OCI-LY1 (cell line): Measurements from ENCODE around the gene EDEM3.

ENCODE experiments used
- H2AFZ ChIP-seq: fragments of 200-600 bp; sonication (generic), shearing (Covaris generic); 2 replicates; pipeline ENCODE4 v1.6.0; 2014; ENCODE audit warnings: antibody characterized with exemption, mild to moderate bottlenecking, low read length
- H3F3A ChIP-seq: fragments of 200-600 bp; sonication (generic), shearing (Covaris generic); 2 replicates; pipeline ENCODE4 v1.6.0; 2014; ENCODE audit warnings: mild to moderate bottlenecking, antibody characterized with exemption, low read length, moderate library complexity; ENCODE audit not compliant: insufficient read depth
- H3K27ac ChIP-seq: fragments of 200-600 bp; sonication (generic); 2 replicates; pipeline ENCODE4 v1.5.1; 2014; ENCODE audit warnings: low read length, mixed run types, mild to moderate bottlenecking, low read depth; ENCODE audit not compliant: poor library complexity, severe bottlenecking
- H3K27me3 ChIP-seq: fragments of 200-600 bp; sonication (generic); 2 replicates; pipeline ENCODE4 v1.6.0; 2014; ENCODE audit warnings: antibody characterized with exemption, mild to moderate bottlenecking, low read length, moderate library complexity; ENCODE audit not compliant: insufficient read depth
- H3K36me3 ChIP-seq: fragments of 200-600 bp; sonication (generic); 2 replicates; pipeline ENCODE4 v1.6.1; 2014; ENCODE audit warnings: mild to moderate bottlenecking, antibody characterized with exemption, low read length, moderate library complexity, mixed read lengths; ENCODE audit not compliant: insufficient read depth
- H3K4me1 ChIP-seq: fragments of 200-600 bp; sonication (generic); 2 replicates; pipeline ENCODE4 v1.5.1; 2014; ENCODE audit warnings: mild to moderate bottlenecking, low read length, moderate library complexity; ENCODE audit not compliant: insufficient read depth, severe bottlenecking
- H3K4me2 ChIP-seq: fragments of 200-600 bp; sonication (generic), shearing (Covaris generic); 2 replicates; pipeline ENCODE4 v1.6.1; 2014; ENCODE audit warnings: low read length
- H3K4me3 ChIP-seq: fragments of 200-600 bp; sonication (generic); 2 replicates; pipeline ENCODE4 v1.5.1; 2014; ENCODE audit warnings: low read length, low read depth, mild to moderate bottlenecking, mixed read lengths; ENCODE audit not compliant: poor library complexity, severe bottlenecking
- H3K79me2 ChIP-seq: fragments of 200-600 bp; shearing (Covaris generic); 2 replicates; pipeline ENCODE4 v1.6.1; 2016; ENCODE audit warnings: mixed run types, low read length, mixed read lengths; ENCODE audit not compliant: insufficient read depth
- H3K9ac ChIP-seq: fragments of 200-600 bp; sonication (generic), shearing (Covaris generic); 2 replicates; pipeline ENCODE4 v1.6.1; 2014; ENCODE audit warnings: mild to moderate bottlenecking, low read length, mixed read lengths
- H3K9me2 ChIP-seq: fragments of 200-600 bp; sonication (generic), shearing (Covaris generic); 2 replicates; pipeline ENCODE4 v1.6.1; 2014; ENCODE audit warnings: low read depth, mild to moderate bottlenecking, low read length, mixed read lengths
- H3K9me3 ChIP-seq: fragments of 200-600 bp; shearing (Covaris generic); 2 replicates; pipeline ENCODE4 v1.6.1; 2014; ENCODE audit warnings: low read length, mixed read lengths
- H4K20me1 ChIP-seq: fragments of 200-600 bp; sonication (generic), shearing (Covaris generic); 2 replicates; pipeline ENCODE4 v1.6.0; 2016; ENCODE audit warnings: mild to moderate bottlenecking, low read length; ENCODE audit not compliant: insufficient read depth
- EZH2 ChIP-seq: fragments of 200-600 bp; sonication (generic), shearing (Covaris generic); IDR thresholded peaks from 2 replicates; pipeline ENCODE4 v1.8.0; 2017; ENCODE audit warnings: borderline replicate concordance, mixed run types, mild to moderate bottlenecking, antibody characterized with exemption, low read length, moderate library complexity, mixed read lengths
- TF ChIP-seq, protein P1 (sequence below): fragments of 200-600 bp; sonication (generic), shearing (Covaris generic); IDR thresholded peaks from 2 replicates; pipeline ENCODE4 v1.5.1; 2017; ENCODE audit warnings: mild to moderate bottlenecking, antibody characterized with exemption, low read length, moderate library complexity, mixed read lengths

The EDEM3 gene

DNA sequence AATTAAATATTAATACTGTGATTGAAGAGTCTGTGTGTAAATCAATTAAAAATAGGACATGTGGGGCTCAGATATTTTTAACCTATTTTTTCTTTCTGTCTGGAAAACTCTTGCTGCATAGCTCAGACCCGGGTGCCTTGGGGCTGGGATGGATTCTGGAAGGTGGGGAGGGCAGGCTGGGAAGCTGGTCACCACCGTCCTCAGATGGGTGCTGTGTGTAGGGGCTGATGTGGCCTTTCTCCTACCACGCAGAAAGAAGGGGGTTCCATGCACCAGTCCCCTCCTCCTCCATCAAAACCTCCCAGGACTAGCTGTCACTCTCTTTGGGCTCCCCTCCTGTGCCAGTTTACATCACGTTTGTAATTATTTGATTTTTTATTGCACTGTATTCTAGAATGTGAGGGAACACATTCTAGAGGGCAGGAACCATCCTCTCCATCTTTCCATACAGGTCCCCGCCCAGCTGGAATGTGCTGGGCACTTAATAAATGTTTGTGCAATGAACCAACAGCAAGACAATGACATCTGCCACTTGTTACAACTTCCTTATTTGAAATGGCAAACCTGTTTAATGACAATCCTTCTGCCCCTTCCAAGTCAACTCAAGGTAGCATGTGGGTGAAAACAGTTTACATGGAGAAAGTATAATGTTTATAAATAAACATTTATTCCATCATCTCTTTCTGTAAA is 104.3 kb downstream of the EDEM3 start:
- H3K9me3 ChIP-seq, result no peaks in the 10 kb centered on the region
- H3K27me3 ChIP-seq, result peaks cover 4% of the 10 kb centered on the region; the same call in 1 of the 2 replicates
- no peaks in the 10 kb centered on the region for H3F3A ChIP-seq
- H3K9me2 ChIP-seq, result no peaks in the 10 kb centered on the region
- H3K9ac ChIP-seq, result no peak overlapping the region
- no peak overlapping the region for H3K27ac ChIP-seq
- H3K4me3 ChIP-seq, result no peak overlapping the region
- H4K20me1 ChIP-seq, result no peaks in the 10 kb centered on the region
- no peaks in the 10 kb centered on the region for H3K4me1 ChIP-seq
- no peaks in the 10 kb centered on the region for H3K79me2 ChIP-seq
- H3K36me3 ChIP-seq, result no peaks in the 10 kb centered on the region
- H2AFZ ChIP-seq, result no peak overlapping the region
- H3K4me2 ChIP-seq, result no peak overlapping the region
- no peak for TF ChIP-seq EZH2
- TF ChIP-seq, protein P1, sequence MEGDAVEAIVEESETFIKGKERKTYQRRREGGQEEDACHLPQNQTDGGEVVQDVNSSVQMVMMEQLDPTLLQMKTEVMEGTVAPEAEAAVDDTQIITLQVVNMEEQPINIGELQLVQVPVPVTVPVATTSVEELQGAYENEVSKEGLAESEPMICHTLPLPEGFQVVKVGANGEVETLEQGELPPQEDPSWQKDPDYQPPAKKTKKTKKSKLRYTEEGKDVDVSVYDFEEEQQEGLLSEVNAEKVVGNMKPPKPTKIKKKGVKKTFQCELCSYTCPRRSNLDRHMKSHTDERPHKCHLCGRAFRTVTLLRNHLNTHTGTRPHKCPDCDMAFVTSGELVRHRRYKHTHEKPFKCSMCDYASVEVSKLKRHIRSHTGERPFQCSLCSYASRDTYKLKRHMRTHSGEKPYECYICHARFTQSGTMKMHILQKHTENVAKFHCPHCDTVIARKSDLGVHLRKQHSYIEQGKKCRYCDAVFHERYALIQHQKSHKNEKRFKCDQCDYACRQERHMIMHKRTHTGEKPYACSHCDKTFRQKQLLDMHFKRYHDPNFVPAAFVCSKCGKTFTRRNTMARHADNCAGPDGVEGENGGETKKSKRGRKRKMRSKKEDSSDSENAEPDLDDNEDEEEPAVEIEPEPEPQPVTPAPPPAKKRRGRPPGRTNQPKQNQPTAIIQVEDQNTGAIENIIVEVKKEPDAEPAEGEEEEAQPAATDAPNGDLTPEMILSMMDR, result no peak

DNA sequence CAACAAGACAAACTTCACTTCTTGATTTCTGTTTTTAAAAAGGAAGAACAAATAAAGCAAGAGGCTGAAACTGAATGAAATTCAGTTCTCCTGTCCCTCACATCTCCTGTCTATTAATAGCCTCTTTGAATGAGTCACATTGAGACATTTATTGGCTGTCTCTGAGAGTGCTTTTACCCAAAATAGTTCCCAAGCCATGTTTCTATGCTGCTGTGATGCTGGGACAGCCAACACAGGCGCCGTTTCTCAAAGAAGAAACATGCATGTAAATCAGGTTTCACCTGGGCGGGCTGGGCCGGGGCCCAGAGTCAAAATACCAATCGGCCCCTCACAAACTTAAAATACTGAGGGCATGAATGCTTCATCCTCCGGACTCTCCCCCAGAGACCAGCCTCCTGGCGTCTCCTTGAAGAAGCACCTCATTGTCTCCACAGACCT is 105.2 kb downstream of the EDEM3 start:
- H3K27ac ChIP-seq, result no peak overlapping the region
- no peaks in the 10 kb centered on the region for H3K4me1 ChIP-seq
- H3F3A ChIP-seq, result no peaks in the 10 kb centered on the region
- no peaks in the 10 kb centered on the region for H3K9me3 ChIP-seq
- H3K27me3 ChIP-seq, result peaks cover 4% of the 10 kb centered on the region; the same call in 1 of the 2 replicates
- H3K36me3 ChIP-seq, result no peaks in the 10 kb centered on the region
- H2AFZ ChIP-seq, result no peak overlapping the region
- H3K9ac ChIP-seq, result no peak overlapping the region
- H3K9me2 ChIP-seq, result no peaks in the 10 kb centered on the region
- H4K20me1 ChIP-seq, result no peaks in the 10 kb centered on the region
- H3K4me3 ChIP-seq, result no peak overlapping the region
- no peaks in the 10 kb centered on the region for H3K79me2 ChIP-seq
- H3K4me2 ChIP-seq, result no peak overlapping the region
- no peak for TF ChIP-seq EZH2
- TF ChIP-seq, protein P1, result no peak

DNA sequence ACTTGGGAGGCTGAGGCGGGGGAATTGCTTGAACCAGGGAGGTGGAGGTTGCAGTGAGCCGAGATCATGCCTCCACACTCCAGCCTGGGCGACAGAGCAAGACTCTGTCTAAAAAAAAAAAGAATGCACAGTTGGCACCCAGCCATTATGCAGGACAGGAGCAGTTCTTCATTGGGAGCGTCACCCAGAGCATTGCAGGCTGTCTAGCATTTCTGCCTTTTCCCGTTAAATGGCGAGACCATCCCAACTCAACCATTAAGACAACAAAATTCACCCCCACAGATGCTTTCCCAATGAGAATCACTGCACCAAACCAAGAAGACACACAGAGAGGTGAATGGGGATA is 105.8 kb downstream of the EDEM3 start:
- no peaks in the 10 kb centered on the region for H4K20me1 ChIP-seq
- no peak overlapping the region for H2AFZ ChIP-seq
- no peaks in the 10 kb centered on the region for H3F3A ChIP-seq
- no peak overlapping the region for H3K4me3 ChIP-seq
- H3K27ac ChIP-seq, result no peak overlapping the region
- no peaks in the 10 kb centered on the region for H3K36me3 ChIP-seq
- no peaks in the 10 kb centered on the region for H3K4me1 ChIP-seq
- no peaks in the 10 kb centered on the region for H3K79me2 ChIP-seq
- H3K27me3 ChIP-seq, result peaks cover 4% of the 10 kb centered on the region; the same call in 1 of the 2 replicates
- H3K4me2 ChIP-seq, result no peak overlapping the region
- TF ChIP-seq EZH2, result no peak
- TF ChIP-seq, protein P1, result no peak
- no peaks in the 10 kb centered on the region for H3K9me2 ChIP-seq
- no peaks in the 10 kb centered on the region for H3K9me3 ChIP-seq
- no peak overlapping the region for H3K9ac ChIP-seq
